T follicular helper cell (primary cell): Measurements from ENCODE around the gene NRXN3.

Source experiments
- DNase-seq: peaks from one replicate; pipeline ENCODE4 v3.0.0-alpha.2; 2020; ENCODE audit warnings: low read depth

NRXN3 gene

DNA sequence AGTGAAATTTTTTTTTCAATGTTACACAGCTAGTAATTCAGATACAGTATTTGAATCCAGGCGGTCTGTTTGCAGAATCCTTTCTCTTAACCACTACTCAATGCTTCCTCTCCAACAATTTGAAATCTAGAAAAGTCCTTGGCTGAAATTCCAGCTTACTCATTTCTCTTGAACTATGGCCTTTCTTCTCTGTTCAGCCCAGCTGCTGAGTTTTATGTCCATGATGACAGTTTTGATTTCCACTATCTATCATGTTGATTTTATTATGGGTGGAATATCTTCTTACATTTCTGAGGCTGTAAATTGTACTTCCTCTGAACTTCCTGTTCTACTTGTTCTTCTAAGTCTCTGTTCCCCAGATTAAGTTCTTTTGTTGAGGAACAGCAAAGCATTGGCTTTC, 1725.8 kb downstream of the NRXN3 start:
- no peak for DNase-seq

DNA sequence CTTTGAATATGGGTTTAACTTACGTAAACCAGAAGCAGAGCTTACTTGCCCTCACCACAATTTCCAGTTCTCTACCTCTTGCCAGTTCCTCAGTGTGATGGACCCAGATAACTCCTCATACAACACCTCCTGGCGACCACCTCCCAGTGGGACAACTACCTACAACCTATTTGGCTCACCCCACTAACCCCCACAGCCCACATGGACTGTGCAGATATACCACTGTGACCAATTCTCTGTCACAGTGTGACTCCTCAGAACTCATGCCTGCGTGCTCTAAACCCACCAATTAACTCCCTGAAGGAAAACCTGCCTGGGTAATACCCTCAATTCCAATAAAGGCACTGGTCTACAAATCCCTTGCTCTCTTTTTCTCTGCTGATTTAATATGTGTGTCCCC, 1729.4 kb downstream of the NRXN3 start:
- no peak for DNase-seq

DNA sequence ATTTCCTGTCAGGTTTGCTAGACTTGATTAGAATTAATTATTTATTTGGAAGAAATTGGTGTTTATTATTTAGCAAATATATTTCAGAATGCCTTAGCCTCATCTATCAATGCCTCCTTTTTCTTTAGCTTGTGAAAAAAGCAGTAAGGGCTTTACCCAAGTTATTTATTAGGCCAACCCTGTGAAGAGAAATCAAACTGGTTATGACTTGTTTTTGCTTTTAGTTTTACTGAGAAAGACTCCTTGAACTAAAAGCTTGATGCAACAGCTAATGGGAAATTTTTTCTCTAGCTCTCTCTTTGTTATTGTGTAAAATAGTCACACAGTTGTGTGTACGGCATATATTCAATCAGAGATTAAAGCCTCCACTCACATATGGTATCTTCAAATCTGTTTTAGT, 1734.3 kb downstream of the NRXN3 start:
- DNase-seq = no peak

DNA sequence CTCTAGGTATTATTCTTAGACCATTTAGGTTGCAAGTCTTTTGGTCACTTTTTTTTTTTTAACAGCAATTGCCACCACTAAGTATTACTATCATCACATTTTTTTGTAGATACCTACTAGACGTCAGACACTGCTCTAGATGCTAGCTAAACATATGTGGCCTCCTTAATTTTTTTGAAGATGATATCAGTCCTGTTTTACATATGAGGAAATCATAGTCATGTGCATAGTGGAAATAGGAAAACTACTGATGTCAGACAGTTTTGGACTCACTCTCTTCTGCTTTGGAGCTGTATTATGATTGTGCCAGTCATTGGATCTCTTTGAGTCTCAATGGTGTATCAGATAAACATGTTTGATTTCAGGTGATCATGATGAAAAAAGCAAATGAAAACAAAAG, 1736.8 kb downstream of the NRXN3 start:
- no peak for DNase-seq

DNA sequence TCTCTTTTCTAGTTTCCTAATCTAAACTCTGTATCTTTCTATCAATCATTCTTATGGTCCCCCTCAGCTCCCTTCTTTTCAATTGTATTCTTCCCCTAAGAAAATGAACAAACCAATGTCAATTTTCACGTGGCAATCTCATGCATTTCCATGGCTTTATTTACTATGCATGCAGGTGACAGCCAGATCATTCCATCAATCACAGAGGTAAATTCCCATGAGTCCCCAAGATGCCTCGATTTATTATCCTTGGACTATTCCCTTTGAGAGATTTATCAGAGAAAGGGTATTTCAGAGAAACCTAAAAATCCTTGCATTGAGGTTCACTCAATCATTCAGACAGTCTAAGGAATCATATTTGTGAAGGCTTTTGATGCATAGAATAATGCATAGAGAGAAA, 1739.9 kb downstream of the NRXN3 start:
- no peak for DNase-seq

DNA sequence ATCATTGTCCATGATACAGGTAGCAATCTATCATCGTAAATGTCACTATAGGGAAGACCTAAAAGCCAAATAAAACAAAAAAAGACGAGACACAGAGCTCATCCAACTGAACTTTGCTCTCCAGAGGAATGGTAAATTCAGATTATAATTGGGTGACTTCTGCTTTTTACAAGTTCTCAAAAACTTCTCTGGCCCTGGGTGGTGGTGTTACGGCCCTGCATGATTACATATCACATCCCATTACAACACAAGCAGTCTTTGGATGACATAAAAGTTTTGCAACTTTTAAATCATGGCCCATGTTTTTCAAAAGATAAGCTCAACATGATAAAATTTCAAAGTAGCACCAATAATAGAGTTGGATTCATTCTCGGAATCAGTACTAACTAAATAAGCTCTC, 1741.6 kb downstream of the NRXN3 start:
- no peak for DNase-seq

DNA sequence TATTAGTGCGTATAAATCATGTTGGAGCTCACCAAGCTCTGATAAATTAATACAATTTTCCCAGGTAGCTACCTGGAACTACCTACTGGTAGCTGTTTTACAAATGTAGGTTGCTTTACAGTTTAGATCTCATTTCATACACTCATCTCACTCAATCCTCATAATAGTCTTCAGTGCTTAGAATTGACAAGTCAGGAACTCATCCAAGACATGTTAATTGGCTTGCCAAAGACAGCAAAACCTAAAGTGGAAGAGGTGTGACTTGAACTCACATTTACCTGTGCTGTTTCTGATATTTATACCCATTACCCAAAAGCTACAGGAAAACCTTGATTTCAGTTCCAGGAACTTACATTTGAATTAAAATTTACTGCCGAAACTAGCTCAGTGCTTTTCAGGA, 1744.4 kb downstream of the NRXN3 start:
- no peak for DNase-seq

DNA sequence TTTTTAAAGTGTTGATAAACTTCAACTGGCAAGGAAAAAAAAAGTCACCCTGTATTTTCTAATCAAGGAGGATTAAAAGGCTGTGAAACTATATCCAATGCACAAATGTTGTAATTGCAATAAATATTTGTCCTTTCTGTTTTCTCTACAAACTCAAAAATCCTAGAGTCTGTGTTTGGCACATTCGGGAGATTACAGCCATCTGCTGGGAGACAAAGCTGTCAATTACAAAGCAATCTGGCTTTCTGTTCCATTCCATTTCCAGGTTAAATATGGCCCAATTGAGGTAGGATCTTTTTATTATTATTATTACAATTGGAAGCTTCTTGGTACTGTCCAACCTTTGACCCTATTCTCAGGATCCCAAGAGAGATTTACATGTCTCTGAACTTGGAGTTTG, 1745.2 kb downstream of the NRXN3 start:
- no peak for DNase-seq

DNA sequence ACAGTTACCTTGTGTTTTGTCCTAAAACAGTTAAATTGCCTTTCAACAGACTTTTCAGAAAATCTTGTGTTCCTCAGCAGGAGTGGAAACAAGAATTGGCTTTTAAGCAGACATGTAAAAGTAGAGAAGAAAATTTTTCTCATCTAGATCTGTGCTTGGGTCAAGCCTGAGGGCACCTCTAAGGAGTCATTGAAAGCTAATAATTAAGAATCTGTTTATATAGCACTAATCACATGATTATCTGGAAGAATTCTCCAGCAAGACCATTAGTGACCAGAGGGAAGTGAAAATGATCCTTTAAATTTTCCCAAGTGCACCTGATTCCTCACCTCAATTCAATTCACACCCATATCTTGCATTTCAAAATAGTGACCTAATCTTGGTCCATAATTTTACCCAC, 1746.1 kb downstream of the NRXN3 start:
- DNase-seq = no peak

DNA sequence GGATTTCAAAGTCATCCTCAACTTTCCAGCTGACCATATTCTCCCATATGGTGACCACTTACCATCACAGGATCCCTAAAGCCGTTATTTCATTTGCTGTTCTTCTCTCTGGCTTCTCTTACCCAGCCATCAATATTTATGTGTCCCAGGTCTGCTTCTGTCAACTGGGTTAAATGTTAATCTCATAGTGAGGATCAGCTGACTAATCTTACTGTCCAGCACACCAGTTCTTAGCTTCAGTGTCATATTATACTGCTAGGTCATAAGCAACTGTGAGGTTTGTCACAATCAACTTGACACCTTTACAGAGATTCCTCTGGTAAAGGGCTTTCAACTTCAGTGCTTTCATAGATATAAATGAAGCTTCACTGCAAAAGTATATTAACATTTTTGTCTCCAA, 1746.7 kb downstream of the NRXN3 start:
- DNase-seq = no peak
